Neural cell (in vitro differentiated cells): ENCODE results near the gene L3MBTL4. TPM values are rescaled to one million over a fixed set of nuclear protein-coding genes. Genes with fewer than 3 reads are reported as not detected.

Experiments
- H2AFZ ChIP-seq: fragments of 200-600, 300-800 bp; sonication (generic), shearing (Covaris generic); 2 replicates; pipeline ENCODE4 v1.6.0; 2014; ENCODE audit warnings: low read depth, mild to moderate bottlenecking, antibody characterized with exemption, low read length, moderate library complexity
- H3F3A ChIP-seq: fragments of 200-600 bp; shearing (Covaris generic); 2 replicates; pipeline ENCODE4 v1.6.1; 2016; ENCODE audit warnings: mild to moderate bottlenecking, moderate library complexity, mixed read lengths, antibody characterized with exemption, low read length; ENCODE audit not compliant: insufficient read depth, poor library complexity, severe bottlenecking
- H3K27ac ChIP-seq: fragments of 200-600, 300-800 bp; sonication (generic), shearing (Covaris generic); 2 replicates; pipeline ENCODE4 v1.5.1; 2014; ENCODE audit warnings: mild to moderate bottlenecking, low read length, moderate library complexity
- H3K27me3 ChIP-seq: fragments of 300-800, 200-600 bp; sonication (generic), shearing (Covaris generic); 2 replicates; pipeline ENCODE4 v1.6.0; 2014; ENCODE audit warnings: mild to moderate bottlenecking, low read depth, low read length, moderate library complexity; ENCODE audit not compliant: insufficient read depth
- H3K36me3 ChIP-seq: fragments of 300-800, 200-600 bp; sonication (generic), shearing (Covaris generic); 2 replicates; pipeline ENCODE4 v1.5.1; 2014; ENCODE audit warnings: mild to moderate bottlenecking, antibody characterized with exemption, low read length, moderate library complexity; ENCODE audit not compliant: insufficient read depth
- H3K4me2 ChIP-seq: fragments of 300-800, 200-600 bp; sonication (generic), shearing (Covaris generic); 2 replicates; pipeline ENCODE4 v1.6.0; 2014; ENCODE audit warnings: mild to moderate bottlenecking, low read length
- H3K4me3 ChIP-seq: fragments of 300-800, 200-600 bp; sonication (generic), shearing (Covaris generic); 2 replicates; pipeline ENCODE4 v1.5.1; 2014; ENCODE audit warnings: mild to moderate bottlenecking, low read length, moderate library complexity
- H3K79me2 ChIP-seq: fragments of 200-600 bp; shearing (Covaris generic); replicated peaks from 2 replicates; pipeline ENCODE4 v1.6.0; 2014; ENCODE audit warnings: mild to moderate bottlenecking, low read length, moderate library complexity; ENCODE audit not compliant: insufficient read depth
- H3K9ac ChIP-seq: fragments of 300-800, 200-600 bp; sonication (generic), shearing (Covaris generic); 2 replicates; pipeline ENCODE4 v1.6.1; 2016; ENCODE audit warnings: mild to moderate bottlenecking, low read length, mixed read lengths
- H3K9me2 ChIP-seq: fragments of 200-600 bp; shearing (Covaris generic); 2 replicates; pipeline ENCODE4 v1.6.1; 2016; ENCODE audit warnings: mild to moderate bottlenecking, low read length, mixed read lengths; ENCODE audit not compliant: insufficient read depth
- H3K9me3 ChIP-seq: fragments of 200-600, 300-800 bp; sonication (generic), shearing (Covaris generic); 2 replicates; pipeline ENCODE4 v1.6.1; 2016; ENCODE audit warnings: mild to moderate bottlenecking, mixed run types, low read length, moderate library complexity, mixed read lengths
- H4K20me1 ChIP-seq: fragments of 200-600 bp; shearing (Covaris generic); 2 replicates; pipeline ENCODE4 v1.6.1; 2016; ENCODE audit warnings: mild to moderate bottlenecking, mixed run types; ENCODE audit not compliant: insufficient read depth
- CTCF ChIP-seq: fragments of 450-650 bp; IDR thresholded peaks from 2 replicates; pipeline ENCODE4 v1.5.1; 2014; ENCODE audit warnings: antibody characterized with exemption, mild to moderate bottlenecking, moderate library complexity; ENCODE audit not compliant: poor library complexity, severe bottlenecking
- EP300 ChIP-seq: fragments of 450-650 bp; conservative IDR thresholded peaks from 2 replicates; pipeline ENCODE4 v1.6.1; 2014; ENCODE audit warnings: antibody characterized with exemption, mild to moderate bottlenecking, moderate library complexity; ENCODE audit not compliant: poor library complexity, severe bottlenecking
- EZH2 ChIP-seq: fragments of 200-600, 300-800 bp; shearing (Covaris generic), sonication (generic); IDR thresholded peaks from 2 replicates; pipeline ENCODE4 v1.6.1; 2014; ENCODE audit warnings: antibody characterized with exemption, low read length, borderline replicate concordance, mild to moderate bottlenecking; ENCODE audit not compliant: insufficient read depth, poor library complexity, severe bottlenecking
- MXI1 ChIP-seq: fragments of 450-650 bp; conservative IDR thresholded peaks from 2 replicates; pipeline ENCODE4 v1.6.1; 2014; ENCODE audit warnings: antibody characterized with exemption, mild to moderate bottlenecking; ENCODE audit not compliant: poor library complexity, severe bottlenecking
- POLR2AphosphoS5 ChIP-seq: IDR thresholded peaks from 2 replicates; pipeline ENCODE4 v1.6.1; 2012
- RAD21 ChIP-seq: fragments of 450-650 bp; conservative IDR thresholded peaks from 2 replicates; pipeline ENCODE4 v1.6.1; 2014; ENCODE audit warnings: antibody characterized with exemption, mild to moderate bottlenecking, moderate library complexity
- REST ChIP-seq: IDR thresholded peaks from 2 replicates; pipeline ENCODE4 v1.6.1; 2012; ENCODE audit warnings: borderline replicate concordance
- SMC3 ChIP-seq: fragments of 450-650 bp; conservative IDR thresholded peaks from 2 replicates; pipeline ENCODE4 v1.6.1; 2014; ENCODE audit warnings: antibody characterized with exemption, mild to moderate bottlenecking, moderate library complexity; ENCODE audit not compliant: poor library complexity
- TAF1 ChIP-seq: IDR thresholded peaks from 2 replicates; pipeline ENCODE4 v1.6.1; 2012; ENCODE audit warnings: low read depth
- polyA plus RNA-seq: library from polyadenylated mRNA; depleted of rRNA; stranded (reverse); fragments of >200 nt; gene quantifications from 2 replicates; pipeline ENCODE4 v1.2.3, GENCODE V29; 2014

Gene L3MBTL4
- polyA plus RNA-seq, 1 donor from 2014 or later, result 0.90 TPM

- no peak overlapping the region for H2AFZ ChIP-seq
- no peak overlapping the region for H3K9ac ChIP-seq
- H3K27me3 ChIP-seq, result no peaks in the 10 kb centered on the region
- H3K79me2 ChIP-seq, result no peaks in the 10 kb centered on the region
- H3K9me2 ChIP-seq, result no peaks in the 10 kb centered on the region
- H3K9me3 ChIP-seq, result no peaks in the 10 kb centered on the region
- no peak overlapping the region for H3K27ac ChIP-seq
- no peaks in the 10 kb centered on the region for H3F3A ChIP-seq
- no peak overlapping the region for H3K4me2 ChIP-seq
- TF ChIP-seq SMC3, result no peak
- TF ChIP-seq CTCF, result no peak
- TF ChIP-seq EZH2, result no peak
- no peak for TF ChIP-seq RAD21
- no peak for TF ChIP-seq EP300
- TF ChIP-seq POLR2AphosphoS5, result no peak
- TF ChIP-seq MXI1, result no peak
- TF ChIP-seq TAF1, result no peak
- no peak for TF ChIP-seq REST
- H3K4me3 ChIP-seq, result no peak overlapping the region
- H4K20me1 ChIP-seq, result no peaks in the 10 kb centered on the region
- H3K36me3 ChIP-seq, result no peaks in the 10 kb centered on the region
Measured at GRCh38 chr18:5998166-5998881, 416.4 kb downstream of the L3MBTL4 start.

- Histone ChIP-seq H2AFZ (no peak overlapping the region), H3K79me2 (no peaks in the 10 kb centered on the region), H3K27me3 (no peaks in the 10 kb centered on the region), H3K4me2 (no peak overlapping the region), H3K9ac (no peak overlapping the region), H4K20me1 (no peaks in the 10 kb centered on the region), H3K9me3 (no peaks in the 10 kb centered on the region), H3F3A (no peaks in the 10 kb centered on the region), H3K27ac (no peak overlapping the region), H3K36me3 (no peaks in the 10 kb centered on the region), H3K4me3 (no peak overlapping the region), H3K9me2 (no peaks in the 10 kb centered on the region)
- TF ChIP-seq RAD21 (no peak), SMC3 (no peak)
Measured at GRCh38 chr18:5997361-5997760, 417.4 kb downstream of the L3MBTL4 start.
